NCI-H2107 treated with DMSO at 0.1 percent for 48 hours (cell line): ENCODE measurements around the gene MFSD6.

Experiments
- DNase-seq: peaks from one replicate; lab custom pipeline; 2025; ENCODE audit not compliant: unreplicated experiment; lab: John Stamatoyannopoulos, UW

The MFSD6 gene

DNA sequence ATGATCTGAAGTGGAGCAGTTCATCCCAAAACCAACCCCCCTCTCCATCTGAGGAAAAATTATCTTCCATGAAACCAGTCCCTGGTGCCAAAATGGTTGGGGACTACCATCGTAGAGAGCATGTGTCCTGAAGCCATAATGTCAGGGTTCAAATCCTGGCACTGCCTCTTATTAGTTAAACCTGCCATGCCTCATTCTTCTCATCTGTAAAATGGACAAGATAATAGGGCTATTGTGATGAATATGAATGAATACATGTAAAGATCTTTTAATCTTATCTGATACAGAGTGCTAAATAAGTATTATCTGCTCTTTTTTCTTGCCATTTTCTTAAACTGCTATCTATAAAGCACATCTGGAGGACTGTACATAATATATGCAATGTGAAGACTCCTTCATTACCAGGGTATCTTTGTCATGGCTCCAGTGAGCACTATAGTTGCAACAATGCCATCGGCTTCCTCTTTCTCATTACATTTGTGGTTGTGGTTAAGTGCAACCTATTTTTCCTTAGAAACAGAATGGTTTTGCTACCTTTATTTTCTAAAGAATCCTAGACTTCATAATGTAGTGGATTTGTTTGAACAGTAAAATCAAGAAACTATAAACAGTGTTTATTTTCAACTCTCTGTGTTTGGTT is 27.0 kb downstream of the MFSD6 start:
- DNase-seq, result no peak

DNA sequence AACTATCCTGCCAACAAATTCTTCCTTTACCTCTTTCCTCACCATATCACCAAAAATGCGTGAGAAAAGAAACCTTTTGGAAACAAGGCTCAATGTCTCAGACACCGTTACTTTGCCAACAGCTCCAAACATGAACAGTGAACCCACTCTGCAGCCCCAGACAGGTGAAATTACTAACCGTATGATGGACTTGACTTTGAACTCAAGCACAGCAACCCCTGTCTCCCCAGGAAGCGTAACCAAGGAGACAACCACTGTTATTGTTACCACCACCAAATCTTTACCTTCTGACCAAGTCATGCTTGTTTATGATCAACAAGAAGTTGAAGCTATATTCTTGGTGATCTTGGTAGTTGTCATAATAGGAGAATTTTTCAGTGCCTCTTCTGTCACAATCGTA is 28.4 kb downstream of the MFSD6 start:
- no peak for DNase-seq

DNA sequence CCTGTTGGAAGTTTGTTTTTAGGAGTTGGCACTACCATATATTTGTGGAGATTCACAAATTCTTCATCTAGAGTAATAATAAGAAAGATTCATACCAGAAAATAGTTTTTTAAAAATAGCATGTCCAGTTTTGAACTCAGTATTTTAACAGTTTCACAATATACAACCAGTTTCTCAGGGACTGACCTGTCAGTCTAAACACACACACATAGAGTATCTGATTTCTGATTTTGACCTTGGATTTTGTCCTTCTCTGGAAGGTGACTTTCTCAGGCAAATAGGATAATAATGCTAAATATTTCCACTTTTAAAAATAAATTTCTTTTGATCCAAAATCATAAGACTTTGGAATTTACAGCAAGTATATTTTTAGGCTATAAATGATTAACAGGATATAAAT is 32.0 kb downstream of the MFSD6 start:
- DNase-seq, result no peak

DNA sequence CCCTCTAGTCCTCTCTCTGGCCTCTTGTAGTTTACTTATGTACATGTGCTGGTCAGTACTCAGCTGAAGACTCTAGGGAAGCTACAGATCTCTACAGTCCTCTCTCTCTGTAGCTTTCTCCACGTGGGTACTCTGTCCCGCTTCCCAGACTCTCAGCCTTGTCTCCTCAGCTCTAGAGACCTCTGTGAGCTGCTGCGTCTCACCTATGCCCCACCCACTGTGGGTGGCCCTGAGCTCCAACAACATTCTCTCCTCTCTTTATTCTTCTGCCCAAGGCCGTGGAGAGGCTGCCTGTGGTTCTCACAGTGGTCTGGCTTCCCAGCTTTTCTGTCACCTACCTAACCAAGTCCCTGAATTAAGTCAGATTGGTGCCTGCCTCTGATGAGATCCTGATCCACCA is 33.4 kb downstream of the MFSD6 start:
- DNase-seq, result no peak

DNA sequence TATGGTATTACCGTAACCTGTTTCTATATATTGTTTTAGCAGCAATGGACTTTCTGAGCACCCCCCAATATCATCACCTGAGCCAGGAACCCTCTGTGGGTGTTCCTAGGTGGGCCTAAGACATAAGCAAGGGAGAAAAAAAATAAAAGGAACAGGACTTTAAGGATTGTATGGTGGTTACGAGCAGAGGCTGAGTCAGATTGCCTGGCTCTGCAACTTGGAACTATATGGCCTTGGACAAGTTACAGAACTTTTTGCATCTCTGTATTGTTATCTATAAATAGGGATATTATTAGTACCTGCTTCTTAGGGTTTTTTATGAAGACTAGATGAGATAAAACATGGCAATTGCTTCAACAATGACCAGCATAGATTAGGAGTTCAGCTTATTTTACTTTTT is 34.9 kb downstream of the MFSD6 start:
- DNase-seq, result no peak

DNA sequence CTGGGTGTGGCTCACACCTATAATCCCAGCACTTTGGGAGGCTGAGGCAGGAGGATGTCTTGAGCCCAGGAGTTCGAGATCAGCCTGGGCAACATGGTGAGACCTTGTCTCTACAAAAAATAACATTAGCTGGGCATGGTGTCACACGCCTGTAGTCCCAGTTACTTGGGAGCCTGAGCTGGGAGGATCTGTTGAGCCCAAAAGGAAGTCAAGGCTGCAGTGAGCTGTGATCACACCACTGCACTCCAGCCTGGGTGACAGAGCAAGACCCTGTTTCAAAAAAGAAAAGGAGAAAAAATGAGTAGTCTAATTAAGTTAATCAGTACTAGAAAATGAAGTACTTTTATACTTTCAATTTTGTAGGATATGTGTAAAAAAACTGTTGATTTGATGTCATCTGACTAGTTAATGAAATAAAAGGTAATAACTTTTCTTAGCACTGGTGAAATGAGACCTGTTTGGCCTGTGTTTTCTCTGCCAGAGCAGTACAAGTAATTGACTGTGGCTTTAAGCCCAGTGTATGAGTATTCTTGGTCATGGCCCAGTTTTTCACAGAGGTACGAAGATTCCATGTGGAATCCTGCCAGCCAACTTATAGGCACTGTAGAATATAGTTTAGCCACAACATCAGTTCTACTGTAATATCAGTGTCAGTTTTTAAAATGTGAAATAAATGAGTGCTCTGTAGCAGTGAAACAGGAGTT is 35.8 kb downstream of the MFSD6 start:
- DNase-seq, result no peak

DNA sequence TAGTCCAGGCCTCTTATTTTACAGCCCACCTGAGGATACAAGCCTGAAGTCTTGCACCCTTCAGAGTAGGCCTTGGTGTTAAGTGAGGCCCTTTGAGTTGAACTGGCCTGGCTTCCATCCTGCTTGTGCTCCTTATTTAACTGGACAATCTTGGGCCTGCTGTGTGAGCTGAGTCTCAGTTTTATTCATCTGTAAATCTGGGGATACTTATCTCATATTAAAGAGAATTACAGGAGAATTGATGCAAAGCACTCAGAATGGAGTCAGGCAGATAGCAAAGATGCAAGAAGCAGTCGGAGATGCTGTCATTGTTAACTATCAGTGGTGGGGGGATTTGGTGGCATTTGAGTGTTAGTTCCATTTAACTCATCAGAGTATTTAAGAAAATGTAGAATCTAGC is 36.8 kb downstream of the MFSD6 start:
- DNase-seq, result no peak

DNA sequence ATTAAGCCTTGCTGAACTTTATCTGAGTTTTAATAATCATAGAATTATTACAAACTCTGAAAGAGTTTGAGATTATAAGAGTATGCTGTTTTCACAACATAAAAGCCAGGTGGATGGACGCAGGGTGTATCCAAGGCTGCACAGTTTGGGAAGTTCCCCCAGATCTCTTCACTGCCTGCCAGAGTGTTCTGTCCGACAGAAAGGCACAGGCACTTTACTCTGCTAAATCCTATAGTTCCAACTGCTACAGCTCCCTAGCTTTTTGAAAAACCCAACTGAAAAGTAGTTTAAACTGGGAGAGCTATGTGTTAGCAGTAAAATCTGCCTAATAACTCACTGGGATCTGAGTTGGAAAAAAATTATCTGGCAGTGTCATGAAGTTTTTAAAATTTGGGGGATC is 38.0 kb downstream of the MFSD6 start:
- DNase-seq, result no peak

DNA sequence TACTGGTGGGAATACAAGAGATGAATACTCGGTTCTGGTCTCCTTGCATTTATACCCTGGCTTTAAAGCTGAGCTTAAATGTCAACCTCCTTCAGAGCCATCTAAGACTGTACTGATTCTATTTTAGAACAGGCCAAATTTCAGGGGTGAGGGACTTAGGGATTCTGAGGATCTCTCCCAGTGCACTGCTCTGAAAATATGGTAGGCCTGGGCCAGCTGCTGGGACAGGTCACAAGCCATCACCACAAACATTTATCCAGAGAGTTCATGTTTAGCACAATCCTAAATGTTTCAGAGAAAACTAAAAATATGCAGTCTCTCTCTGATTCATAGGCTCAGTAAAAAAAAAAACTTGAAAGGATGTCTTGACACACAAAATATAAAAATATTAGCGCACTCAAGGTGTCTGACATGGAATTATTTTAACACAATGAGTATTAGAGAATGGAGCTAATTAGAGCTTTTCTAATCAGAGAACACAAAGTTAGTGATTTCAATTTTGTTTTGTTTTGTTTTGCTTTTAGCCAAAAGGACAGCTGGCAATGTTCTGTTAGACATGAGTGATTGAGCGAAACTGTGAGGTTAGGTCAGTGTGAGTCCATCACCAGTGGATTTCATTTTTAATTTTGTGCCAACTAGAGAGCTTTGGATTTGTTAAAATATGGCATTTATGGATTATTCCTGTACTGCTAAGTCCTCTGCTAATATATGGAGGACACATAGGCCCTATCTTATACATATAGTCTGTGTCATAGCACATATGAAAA is 38.8 kb downstream of the MFSD6 start:
- DNase-seq, result no peak

DNA sequence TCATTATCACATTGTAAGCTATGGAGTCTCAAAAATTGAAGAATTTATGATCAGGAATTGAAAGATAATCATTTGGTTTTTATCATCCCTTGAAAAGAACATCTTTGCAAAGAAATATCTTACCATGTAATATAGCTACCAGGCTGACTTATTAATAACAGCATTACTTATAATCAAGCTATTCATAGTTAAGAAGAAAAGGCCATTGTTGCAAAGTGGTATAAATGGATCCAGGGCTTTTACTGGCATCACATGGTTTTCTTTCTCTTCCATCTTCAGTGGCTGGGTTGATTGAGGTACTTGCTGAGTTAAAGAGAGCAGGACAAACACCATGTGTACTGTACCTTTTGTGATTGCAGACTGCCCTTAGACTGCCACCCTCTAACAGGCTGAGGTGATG is 39.6 kb downstream of the MFSD6 start:
- no peak for DNase-seq

DNA sequence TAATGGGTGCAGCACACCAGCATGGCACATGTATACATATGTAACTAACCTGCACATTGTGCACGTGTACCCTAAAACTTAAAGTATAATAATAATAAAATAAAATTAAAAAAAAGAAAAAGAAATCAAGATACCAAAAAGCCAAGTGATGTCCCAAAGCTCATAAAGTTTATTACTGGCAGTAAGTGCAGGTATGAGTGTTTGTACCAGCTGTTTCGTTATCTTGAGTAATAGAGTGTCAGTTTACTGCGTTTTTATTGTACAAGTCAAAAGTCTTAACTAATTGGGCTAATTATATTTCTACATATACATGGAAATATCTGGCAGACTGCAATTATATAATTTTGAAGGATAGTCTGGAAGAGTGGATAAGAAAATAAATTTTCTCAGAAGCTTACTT is 41.8 kb downstream of the MFSD6 start:
- DNase-seq, result no peak

DNA sequence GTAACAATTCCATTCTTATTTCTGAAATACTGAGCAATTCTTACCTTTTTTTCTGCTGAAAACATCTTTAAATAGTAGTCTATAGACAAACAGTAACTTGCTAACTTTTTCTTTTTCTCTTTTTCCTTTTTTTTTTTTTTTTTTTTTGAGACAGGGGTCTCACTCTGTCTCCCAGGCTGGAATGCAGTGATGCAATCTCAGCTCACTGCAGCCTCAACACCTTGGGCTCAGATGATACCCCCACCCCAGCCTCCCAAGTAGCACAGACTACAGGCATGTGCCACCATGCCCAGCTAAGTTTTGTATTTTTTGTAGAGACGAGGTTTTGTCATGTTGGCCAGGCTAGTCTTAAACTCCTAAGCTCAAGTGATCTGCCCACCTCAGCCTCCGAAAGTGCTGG is 42.2 kb downstream of the MFSD6 start:
- no peak for DNase-seq

DNA sequence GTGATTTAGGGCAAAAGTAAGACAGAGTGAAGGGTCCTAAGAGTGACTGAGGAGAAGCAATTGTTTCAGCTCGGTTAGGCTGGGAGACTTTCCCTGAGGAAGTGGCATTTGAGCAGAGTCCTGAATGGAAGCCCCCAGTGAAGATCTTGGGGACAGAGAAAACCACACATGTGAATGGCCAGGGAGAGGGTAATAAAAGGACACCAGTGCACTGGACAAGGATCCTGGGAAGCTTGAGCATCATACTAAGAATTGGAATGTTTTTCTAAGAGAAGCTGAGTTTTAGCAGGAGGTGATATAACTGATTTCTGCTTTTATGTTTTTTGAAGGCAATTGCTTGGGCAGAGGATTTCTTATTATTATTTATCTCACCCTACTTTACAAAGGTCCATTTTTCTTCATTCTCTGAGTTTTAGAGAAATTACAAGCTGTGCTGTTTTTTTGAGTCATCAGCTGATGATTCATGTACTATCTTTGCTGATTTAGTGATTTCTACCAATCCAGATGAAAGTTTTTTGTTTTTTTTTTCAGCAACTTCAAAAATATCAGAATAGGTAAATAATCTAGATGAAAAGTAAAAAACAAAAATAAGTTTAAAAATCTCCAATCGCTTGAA is 43.5 kb downstream of the MFSD6 start:
- DNase-seq, result no peak

DNA sequence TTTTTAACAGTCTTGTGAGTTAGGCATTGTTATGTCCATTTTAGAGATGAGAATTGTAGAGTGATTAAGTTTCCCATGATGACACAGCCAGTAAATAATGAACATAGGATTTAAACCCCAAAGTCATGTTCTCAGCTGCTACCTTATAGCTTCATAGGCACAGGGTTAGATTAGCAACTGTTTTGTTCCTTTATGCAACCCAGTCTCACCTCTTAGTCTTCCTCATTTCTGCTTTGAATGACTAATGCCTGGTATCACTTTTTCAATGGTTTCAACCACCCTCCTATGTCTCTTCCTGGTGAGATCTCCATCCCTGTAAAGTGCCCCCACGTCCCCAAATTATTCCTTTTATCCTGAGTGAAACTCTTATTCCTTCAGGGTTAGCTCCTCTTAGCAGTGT is 44.3 kb downstream of the MFSD6 start:
- DNase-seq, result no peak

DNA sequence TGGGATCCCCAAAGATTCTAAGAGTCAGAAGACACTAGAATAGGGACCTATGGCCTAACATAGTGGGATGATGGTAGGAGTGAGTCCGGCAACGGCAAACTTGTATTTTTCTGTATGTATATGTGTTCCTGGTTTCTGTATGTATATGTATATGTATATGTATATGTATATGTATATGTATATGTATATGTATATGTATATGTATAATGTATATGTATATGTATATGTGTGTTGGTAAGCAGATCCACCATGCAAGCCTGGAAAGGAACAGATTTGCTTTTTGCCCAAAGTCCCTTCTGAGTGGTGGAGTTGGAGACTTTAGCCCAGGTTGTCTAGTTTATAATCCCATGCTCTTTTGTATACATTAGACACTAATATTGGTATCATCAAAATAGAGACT is 46.6 kb downstream of the MFSD6 start:
- DNase-seq, result no peak

DNA sequence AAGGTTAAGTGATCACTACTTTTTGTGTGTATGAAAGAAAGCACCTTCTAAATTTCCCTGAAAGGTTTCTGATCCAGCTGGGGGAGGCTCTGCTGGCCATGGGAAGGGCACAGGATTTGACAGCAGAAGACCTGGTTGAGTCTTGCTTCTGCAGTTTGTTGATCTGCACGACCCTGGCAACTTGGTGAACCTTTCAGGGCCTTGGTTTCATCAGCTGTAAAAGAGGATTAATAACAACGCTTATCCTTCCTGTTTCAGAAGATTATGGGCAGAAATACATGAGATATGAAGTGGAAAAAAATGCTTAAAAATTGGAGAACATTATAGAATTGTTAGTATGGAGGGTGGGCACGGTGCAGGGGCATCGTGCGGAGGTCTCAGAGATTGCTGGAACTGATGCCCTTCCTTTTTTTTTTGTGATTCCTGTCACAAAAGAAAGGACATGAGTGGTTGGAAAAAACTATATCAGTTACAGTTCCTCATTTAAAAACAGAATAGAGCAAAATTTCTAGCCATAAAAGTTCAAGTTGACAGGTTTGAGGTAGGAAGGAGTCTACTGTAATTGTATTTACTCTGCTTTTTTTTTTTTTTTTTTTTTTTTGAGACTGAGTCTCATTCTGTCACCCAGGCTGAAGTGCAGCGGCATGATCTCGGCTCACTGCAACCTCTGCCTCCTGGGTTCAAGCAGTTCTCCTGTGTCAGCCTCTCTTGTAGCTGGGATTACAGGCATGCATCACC is 47.4 kb downstream of the MFSD6 start:
- DNase-seq, result no peak

DNA sequence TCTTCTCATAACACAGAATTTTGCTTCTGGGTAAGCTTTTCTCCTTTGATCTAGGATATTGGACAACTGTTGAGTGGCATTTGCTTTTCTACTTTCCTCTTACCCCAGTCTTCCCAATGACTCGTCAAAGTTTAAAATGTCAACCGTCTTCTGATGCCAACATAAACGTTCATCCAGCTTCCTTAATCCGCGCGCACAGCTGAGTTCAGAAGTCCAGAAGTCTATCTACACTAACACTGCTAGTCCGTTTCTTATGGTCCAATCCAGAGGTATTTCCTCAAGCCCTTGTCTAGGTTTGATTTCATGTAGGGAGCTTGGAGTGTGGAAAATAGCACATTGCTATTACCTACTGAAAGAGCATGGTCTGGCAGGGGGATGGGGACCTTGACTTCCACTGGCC is 48.7 kb downstream of the MFSD6 start:
- no peak for DNase-seq

DNA sequence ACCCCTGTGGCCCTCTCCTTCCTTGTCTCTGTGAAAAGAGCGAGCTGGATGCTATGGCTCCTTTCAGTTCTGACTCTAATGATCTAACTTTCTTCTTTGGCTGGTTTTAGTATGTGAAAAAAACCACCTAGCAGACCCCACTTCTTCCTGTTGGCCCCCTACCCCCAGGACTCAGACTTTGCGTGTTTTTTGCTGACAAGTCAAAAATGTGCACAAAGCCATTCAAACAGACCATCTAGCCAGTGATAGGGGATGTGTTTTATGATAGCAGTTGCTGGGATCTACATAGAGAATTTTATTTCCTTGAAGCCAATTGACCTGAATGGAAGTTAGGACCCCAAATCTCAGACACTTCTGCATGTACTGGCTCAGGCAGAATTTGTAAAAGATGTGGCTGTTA is 49.1 kb downstream of the MFSD6 start:
- DNase-seq, result no peak

DNA sequence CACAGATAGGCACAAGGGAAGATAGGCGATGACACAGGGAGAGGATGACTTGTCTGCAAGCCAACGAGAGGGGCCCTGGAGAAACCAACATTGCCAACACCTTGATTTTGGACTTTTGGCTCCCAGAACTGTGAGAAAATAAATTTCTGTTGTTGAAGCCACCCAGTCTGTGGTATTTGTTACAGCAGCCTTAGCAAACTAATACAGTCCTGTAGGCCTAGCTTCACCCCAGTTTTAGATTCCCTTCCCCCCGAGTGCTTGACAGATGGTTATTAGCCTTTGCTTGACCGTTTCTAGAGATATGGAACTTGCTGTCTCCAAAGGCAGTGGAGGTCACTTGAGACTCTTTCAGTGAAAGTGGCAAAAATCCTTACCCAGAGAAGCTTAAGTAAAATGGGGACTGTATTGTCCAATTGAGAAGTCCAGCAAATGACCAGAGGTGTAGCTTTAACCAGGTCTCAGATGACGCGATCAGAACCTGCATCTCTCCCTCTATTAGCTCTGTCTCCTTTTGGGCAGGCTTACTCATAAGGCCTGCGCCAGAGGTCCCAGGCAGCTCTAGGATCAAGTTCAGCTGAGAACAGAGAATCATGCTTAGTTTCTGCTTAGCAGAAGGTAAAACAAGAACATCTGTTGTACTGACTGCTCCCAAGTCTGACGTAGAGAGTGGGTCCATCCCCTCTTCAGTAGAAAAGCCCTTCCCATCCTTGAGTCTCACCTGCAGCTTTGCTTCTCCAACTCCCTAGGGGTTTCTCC is 50.4 kb downstream of the MFSD6 start:
- no peak for DNase-seq

DNA sequence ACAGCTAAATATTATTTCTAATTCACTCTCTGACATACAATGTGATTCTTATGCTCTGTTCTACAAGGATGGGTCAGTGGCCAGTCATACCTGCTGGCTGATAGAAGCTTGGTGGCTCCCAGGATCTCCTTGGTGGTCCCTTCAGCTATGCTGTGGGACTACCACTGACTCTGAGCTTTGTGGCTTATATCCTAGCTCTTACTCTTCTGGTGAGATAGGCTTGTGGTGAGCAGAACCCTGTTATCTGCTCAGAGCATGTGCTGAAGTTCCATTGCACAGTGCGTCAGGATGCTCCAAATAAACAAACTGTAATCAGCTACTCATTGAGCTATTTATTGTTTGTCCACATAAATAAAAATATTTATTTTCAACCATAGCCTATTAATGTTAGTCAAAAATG is 51.7 kb downstream of the MFSD6 start:
- no peak for DNase-seq

DNA sequence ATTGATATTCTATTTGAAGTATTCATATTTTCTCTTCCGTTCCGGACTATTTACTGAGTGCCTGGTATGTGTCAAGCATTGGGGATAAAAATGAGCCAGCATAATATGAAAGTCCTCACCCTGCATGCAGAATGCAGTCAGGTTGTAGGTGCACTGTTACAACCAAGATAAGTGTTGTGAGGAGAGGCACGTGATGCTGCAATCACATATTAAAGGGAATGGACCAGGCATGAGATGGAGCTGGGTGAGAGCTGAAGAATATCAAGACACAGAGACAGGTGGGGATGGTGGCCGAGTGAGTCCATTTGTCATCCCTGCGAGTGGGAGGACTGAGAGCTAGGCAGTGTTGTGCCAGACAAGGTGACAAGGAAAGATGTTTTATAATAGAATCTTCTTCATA is 52.3 kb downstream of the MFSD6 start:
- DNase-seq, result no peak
